MV-4-11 (cell line): Measurements from ENCODE around the gene TLR9.
A peak's percentile ranks its signal among the peaks of the same experiment; 100 is the strongest.
"Not testable (repeated sequence)": the region's sequence is repeated elsewhere in the genome, so short reads cannot be mapped to it uniquely, and the experiment has no call there.

ENCODE experiments used
- DNase-seq: peaks from one replicate; lab custom pipeline; 2025; lab: John Stamatoyannopoulos, UW

TLR9 gene

GRCh38 chr3:52225452-52226228, at the start of gene TLR9:
Gene TLR9 (minus strand): TSS chr3:52225645. CDS start chr3:52225529, 116 bp downstream.
- peak; percentile 94 for DNase-seq

- not testable (repeated sequence) for DNase-seq
These were observed 49.3 kb upstream of the TLR9 start for GRCh38 chr3:52274781-52275180.

- no peak for DNase-seq
These were observed 47.4 kb upstream of the TLR9 start for GRCh38 chr3:52272831-52273230.

GRCh38 chr3:52272172-52272571, 46.7 kb upstream of the TLR9 start:
- DNase-seq, result not testable (repeated sequence)

- peak; percentile 65 for DNase-seq
These were observed 44.9 kb upstream of the TLR9 start for GRCh38 chr3:52270252-52270754.

- DNase-seq, result no peak
These were observed 44.3 kb upstream of the TLR9 start for GRCh38 chr3:52269776-52270175.

- no peak for DNase-seq
These were observed 42.6 kb upstream of the TLR9 start for GRCh38 chr3:52268036-52268435.

- DNase-seq, result peak; percentile 3
These were observed 39.9 kb upstream of the TLR9 start for GRCh38 chr3:52265387-52265786.

GRCh38 chr3:52262447-52262846, 37.0 kb upstream of the TLR9 start:
- no peak for DNase-seq

- no peak for DNase-seq
These were observed 34.0 kb upstream of the TLR9 start for GRCh38 chr3:52259448-52259847.

- DNase-seq, result no peak
These were observed 33.6 kb upstream of the TLR9 start for GRCh38 chr3:52259035-52259434.

GRCh38 chr3:52257911-52258310, 32.5 kb upstream of the TLR9 start:
- no peak for DNase-seq

GRCh38 chr3:52256622-52257021, 31.2 kb upstream of the TLR9 start:
- DNase-seq, result no peak

GRCh38 chr3:52256159-52256558, 30.7 kb upstream of the TLR9 start:
- no peak for DNase-seq

GRCh38 chr3:52254608-52255007, 29.2 kb upstream of the TLR9 start:
- DNase-seq, result no peak

GRCh38 chr3:52253314-52254304, 28.2 kb upstream of the TLR9 start:
- peak; percentile 98 for DNase-seq

- DNase-seq, result no peak
These were observed 24.7 kb upstream of the TLR9 start for GRCh38 chr3:52250122-52250521.

GRCh38 chr3:52249683-52250082, 24.2 kb upstream of the TLR9 start:
- DNase-seq, result no peak

- no peak for DNase-seq
These were observed 23.5 kb upstream of the TLR9 start for GRCh38 chr3:52248816-52249547.

GRCh38 chr3:52248165-52248541, 22.7 kb upstream of the TLR9 start:
- no peak for DNase-seq

- DNase-seq, result peak; percentile 36
These were observed 22.1 kb upstream of the TLR9 start for GRCh38 chr3:52247409-52248164.
